Esophagus squamous epithelium (tissue), 5 donors: ENCODE data around the gene CTTNBP2NL. TPM values are rescaled to one million over a fixed set of nuclear protein-coding genes. Genes with fewer than 3 reads are reported as not detected.
"Not testable (repeated sequence)": the region's sequence is repeated elsewhere in the genome, so short reads cannot be mapped to it uniquely, and the experiment has no call there.

Experiments used
- DNase-seq: peaks from one replicate; lab custom pipeline; 2025; lab: John Stamatoyannopoulos, UW
- H3K27ac ChIP-seq, 4 donors: fragments of 200-600 bp; sonication (generic); one replicate each; pipeline ENCODE4 v1.5.1; 2016 to 2019; ENCODE audit warnings: mild to moderate bottlenecking in 1 of 4
- H3K27me3 ChIP-seq, 4 donors: fragments of 200-600 bp; sonication (generic); 1 replicate in 3 of 4; 2 replicates in 1 of 4; pipeline versions ENCODE4 v1.5.1 to v1.6.0; 2017 to 2021; ENCODE audit warnings: antibody characterized with exemption in 1 of 4
- H3K36me3 ChIP-seq, 3 donors: fragments of 200-600 bp; sonication (generic); one replicate each; pipeline ENCODE4 v1.5.1; 2016 to 2019
- H3K4me1 ChIP-seq, 3 donors: fragments of 200-600 bp; sonication (generic); one replicate each; pipeline ENCODE4 v1.5.1; 2017 to 2019
- H3K4me3 ChIP-seq, 4 donors: fragments of 200-600 bp; sonication (generic); 1 replicate in 3 of 4; 2 replicates in 1 of 4; pipeline ENCODE4 v1.5.1; 2016 to 2019; ENCODE audit warnings: mild to moderate bottlenecking in 2 of 4, moderate library complexity in 1 of 4
- H3K9me3 ChIP-seq, 3 donors: fragments of 200-600 bp; sonication (generic); one replicate each; pipeline ENCODE4 v1.5.1; 2016 to 2019
- POLR2A ChIP-seq, 4 donors: fragments of 450-650 bp; IDR thresholded peaks; one replicate each; pipeline ENCODE4 v1.6.1; 2017; ENCODE audit warnings: antibody characterized with exemption in 4 of 4, mild to moderate bottlenecking in 4 of 4, moderate library complexity in 3 of 4
- WGBS, 2 donors: methylation state at CpG; one replicate each; pipeline ENCODE4 v1.1.5; 2018; 5-methylcytosine and 5-hydroxymethylcytosine counted together
- intact Hi-C: fragments of 100-400 bp; cut with DNase I; formaldehyde crosslinking; loops from one replicate; pipeline ENCODE4 v1.15.0; 2022
- total RNA-seq, 4 donors: library from RNA; depleted of rRNA; stranded (reverse); fragments of >200 nt; gene quantifications; one replicate each; pipeline ENCODE4 v1.1.0, GENCODE V29; 2016
- TF ChIP-seq, protein P1 (sequence below), 6 experiments: fragments of 450-650 bp in 4 of 6; fragments of 200-600 bp in 2 of 6; sonication (generic) in 2 of 6; IDR thresholded peaks; one replicate each; pipeline ENCODE4 v1.5.1; 2016 to 2019; ENCODE audit warnings: antibody characterized with exemption in 6 of 6, mild to moderate bottlenecking in 4 of 6, moderate library complexity in 4 of 6
- donor health status: DM: yes; HTN: yes; CAD: no.

CTTNBP2NL gene
- total RNA-seq, 4 donors from 2014 or later, result 19.6 to 26.3 (median 22.8) TPM

DNA sequence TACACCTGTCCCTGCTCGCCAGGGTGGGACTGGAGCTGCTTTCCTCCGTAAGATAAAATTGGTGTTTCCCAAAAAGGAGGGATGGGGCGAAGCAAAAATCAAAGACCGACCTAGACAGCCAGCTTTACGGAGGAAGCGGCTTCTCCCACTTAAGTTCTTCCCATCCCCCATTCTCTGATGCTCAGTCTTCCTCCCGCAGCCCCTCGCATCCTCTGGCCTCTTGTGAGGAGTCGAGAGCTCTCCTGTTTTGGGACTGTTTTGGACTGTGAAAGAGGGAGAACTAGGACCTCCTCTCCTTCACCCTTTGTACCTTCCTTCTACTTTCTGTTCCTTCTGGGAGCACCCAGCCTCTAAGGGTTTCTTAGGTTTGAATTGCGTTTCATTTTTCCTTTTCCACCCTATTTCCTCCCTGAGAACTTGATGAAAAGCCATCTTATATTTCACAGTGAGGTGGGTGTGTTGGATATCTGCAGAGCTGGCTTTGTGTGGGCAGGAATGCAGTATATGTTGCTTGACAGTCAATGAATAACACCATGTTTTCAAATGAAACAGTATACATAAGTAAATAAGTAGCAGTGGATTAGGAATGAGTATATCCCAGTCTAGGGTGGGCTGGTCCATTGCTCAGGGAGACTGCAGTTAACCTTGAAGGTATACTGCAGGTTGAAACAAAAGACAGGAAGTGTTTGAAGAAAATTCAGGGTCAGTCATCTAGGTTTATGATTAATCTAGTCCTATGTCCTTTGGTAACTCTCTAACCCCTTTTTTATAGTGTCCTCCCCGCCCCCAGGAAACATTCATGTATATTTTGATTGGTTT, 848 bp downstream of the CTTNBP2NL start:
- Histone ChIP-seq H3K27me3 (no peaks in the 10 kb centered on the region), H3K4me1 (peaks cover 27 to 90% (median 34%) of the 10 kb centered on the region in 3 donors), H3K9me3 (no peaks in the 10 kb centered on the region), H3K4me3 (peak overlapping the region; percentile 69 to 91 (median 89)), H3K27ac (peak overlapping the region; percentile 91 to 98 (median 98)), H3K36me3 (no peaks in the 10 kb centered on the region)
- intact Hi-C loops, result loop anchor here (5.0 kb wide), 1 partner anchor 220 kb away; the partner anchor contains the start of genes CAPZA1 and ST7L
- no peak for TF ChIP-seq POLR2A (IDR thresholded peaks at IDR 0.05)
- TF ChIP-seq, protein P1, sequence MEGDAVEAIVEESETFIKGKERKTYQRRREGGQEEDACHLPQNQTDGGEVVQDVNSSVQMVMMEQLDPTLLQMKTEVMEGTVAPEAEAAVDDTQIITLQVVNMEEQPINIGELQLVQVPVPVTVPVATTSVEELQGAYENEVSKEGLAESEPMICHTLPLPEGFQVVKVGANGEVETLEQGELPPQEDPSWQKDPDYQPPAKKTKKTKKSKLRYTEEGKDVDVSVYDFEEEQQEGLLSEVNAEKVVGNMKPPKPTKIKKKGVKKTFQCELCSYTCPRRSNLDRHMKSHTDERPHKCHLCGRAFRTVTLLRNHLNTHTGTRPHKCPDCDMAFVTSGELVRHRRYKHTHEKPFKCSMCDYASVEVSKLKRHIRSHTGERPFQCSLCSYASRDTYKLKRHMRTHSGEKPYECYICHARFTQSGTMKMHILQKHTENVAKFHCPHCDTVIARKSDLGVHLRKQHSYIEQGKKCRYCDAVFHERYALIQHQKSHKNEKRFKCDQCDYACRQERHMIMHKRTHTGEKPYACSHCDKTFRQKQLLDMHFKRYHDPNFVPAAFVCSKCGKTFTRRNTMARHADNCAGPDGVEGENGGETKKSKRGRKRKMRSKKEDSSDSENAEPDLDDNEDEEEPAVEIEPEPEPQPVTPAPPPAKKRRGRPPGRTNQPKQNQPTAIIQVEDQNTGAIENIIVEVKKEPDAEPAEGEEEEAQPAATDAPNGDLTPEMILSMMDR (IDR thresholded peaks at IDR 0.05), result no peak
- WGBS, 2 donors, result 3% methylated on average over 11 of the region's 11 CpGs
- no peak for DNase-seq

DNA sequence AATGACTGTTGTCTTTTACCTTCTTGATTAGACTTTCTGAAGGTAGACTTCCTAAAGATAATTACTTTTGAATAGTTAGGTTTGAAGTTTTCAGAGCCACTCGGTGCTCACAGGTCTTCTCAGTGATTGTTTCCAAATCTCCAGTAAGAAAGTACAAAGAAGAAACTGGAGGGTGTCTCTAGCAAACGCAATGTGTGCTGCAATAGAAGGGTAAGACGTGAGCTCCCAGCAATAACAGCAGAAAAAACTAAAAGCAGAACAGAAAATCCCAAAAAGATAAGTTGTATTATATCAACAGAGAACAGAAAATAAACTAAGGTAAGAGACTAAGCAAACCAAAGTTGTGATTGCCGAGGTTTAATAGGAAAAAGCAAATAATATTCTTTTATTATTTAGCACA, 1.8 kb downstream of the CTTNBP2NL start:
- intact Hi-C loops, result loop anchor here (5.0 kb wide), 1 partner anchor 219 kb away; the partner anchor contains the start of genes CAPZA1 and ST7L
- no peaks in the 10 kb centered on the region for H3K9me3 ChIP-seq
- WGBS, 2 donors, result 45 to 63% methylated on average over 4 of the region's 4 CpGs
- peaks cover 29 to 90% (median 41%) of the 10 kb centered on the region in 3 donors for H3K4me1 ChIP-seq
- no peak for DNase-seq
- H3K4me3 ChIP-seq, result peak overlapping the region; percentile 5 to 91 (median 89)
- peak overlapping the region in 2 of 4 donors; percentile 97 to 98 for H3K27ac ChIP-seq
- TF ChIP-seq POLR2A (IDR thresholded peaks at IDR 0.05), result no peak
- TF ChIP-seq, protein P1 (IDR thresholded peaks at IDR 0.05), result no peak
- no peaks in the 10 kb centered on the region for H3K36me3 ChIP-seq
- H3K27me3 ChIP-seq, result no peaks in the 10 kb centered on the region

DNA sequence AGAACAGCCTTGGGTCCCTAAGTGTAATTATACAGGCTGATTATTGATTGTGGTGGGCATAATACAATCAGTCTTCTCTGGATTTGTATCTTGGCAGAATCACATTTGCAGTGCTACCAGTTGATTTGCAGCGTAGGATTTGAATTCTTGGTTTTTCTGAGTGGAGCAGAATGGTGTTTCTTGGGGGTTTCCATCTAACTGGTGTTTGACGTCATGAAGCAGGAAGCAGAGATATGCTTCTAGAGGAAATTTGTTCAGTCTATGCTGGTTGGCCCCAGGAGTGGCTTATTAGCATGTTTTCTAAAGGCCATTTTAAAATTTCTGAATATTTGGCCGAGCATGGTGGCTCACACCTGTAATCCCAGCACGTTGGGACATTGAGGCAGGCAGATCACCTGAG, 3.4 kb downstream of the CTTNBP2NL start:
- Histone ChIP-seq H3K27me3 (no peaks in the 10 kb centered on the region), H3K36me3 (no peaks in the 10 kb centered on the region), H3K4me1 (peaks cover 20 to 82% (median 41%) of the 10 kb centered on the region in 3 donors), H3K4me3 (no peak overlapping the region), H3K9me3 (no peaks in the 10 kb centered on the region), H3K27ac (no peak overlapping the region)
- 66 to 81% methylated on average over 4 of the region's 4 CpGs for WGBS, 2 donors
- no peak for DNase-seq
- intact Hi-C loops, result loop anchor here (5.0 kb wide), 1 partner anchor 218 kb away; the partner anchor contains the start of genes CAPZA1 and ST7L
- TF ChIP-seq, protein P1 (IDR thresholded peaks at IDR 0.05), result no peak
- TF ChIP-seq POLR2A (IDR thresholded peaks at IDR 0.05), result no peak

DNA sequence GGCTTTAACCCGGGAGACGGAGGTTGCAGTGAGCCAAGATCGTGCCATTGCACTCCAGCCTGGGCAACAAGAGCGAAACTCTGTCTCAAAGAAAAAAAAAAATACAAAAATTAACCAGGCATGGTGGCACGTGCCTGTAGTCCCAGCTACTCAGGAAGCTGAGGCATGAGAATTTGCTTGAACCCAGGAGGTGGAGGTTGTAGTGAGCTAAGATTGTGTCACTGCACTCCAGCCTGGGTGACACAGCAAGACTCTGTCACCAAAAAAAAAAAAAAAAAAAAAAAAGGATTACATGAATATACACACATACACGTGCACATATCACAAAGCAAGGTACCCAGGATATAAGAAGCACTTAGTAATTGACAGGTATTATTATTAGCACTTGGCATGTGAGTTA, 4.7 kb downstream of the CTTNBP2NL start:
- H3K27me3 ChIP-seq, H3K27ac ChIP-seq, intact Hi-C loops: not testable (repeated sequence)

DNA sequence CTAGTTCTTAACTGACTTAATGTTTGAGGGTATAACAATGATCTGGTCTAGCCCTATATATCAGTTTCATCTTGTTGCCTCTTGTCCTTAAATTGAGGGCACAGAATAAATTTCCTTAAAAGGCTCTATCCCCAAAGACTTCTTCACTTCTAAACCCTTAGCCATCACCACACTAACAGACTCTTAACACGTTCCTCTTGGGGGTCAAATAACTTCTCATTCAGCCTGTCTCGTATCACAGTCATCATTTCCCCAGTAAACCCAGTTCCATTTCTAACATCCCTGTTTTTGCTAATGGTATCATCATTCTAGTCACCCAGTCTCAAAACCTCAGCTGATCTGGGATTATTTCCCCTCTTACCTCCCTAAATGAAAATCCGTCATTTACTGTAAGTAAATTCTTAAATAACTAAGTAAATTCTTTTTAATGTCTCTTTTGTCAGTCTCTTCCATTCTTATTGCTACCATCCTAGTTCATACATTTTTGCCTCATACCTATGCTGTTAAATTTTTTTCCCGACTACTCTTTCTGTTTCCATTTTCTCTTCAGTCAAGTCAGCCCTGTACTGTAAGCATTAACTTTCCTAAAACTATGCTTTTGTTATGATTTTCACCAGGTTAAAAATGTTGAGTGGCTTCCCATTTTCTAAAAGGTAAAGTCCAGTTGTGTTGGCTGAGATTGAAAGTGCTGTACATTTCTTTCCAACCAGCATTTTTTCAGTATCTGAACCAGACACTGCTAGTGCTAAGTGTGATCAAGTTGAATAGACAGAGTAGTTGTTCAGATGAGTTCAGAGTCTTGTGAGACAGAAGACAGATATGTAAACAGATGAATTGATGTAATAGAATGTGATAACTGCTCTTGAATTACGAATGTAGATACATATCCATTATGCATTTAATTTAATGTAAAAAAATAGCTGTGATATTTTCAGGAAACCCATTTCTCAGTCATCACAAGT, 6.9 kb downstream of the CTTNBP2NL start:
- H3K27me3 ChIP-seq, result no peaks in the 10 kb centered on the region
- H3K9me3 ChIP-seq, result no peaks in the 10 kb centered on the region
- no peaks in the 10 kb centered on the region for H3K36me3 ChIP-seq
- peaks cover 8 to 83% (median 27%) of the 10 kb centered on the region in 3 donors for H3K4me1 ChIP-seq
- 77 to 87% methylated on average over 5 of the region's 5 CpGs for WGBS, 2 donors
- no peak overlapping the region for H3K27ac ChIP-seq
- H3K4me3 ChIP-seq, result no peak overlapping the region
- TF ChIP-seq, protein P1 (IDR thresholded peaks at IDR 0.05), result no peak
- TF ChIP-seq POLR2A (IDR thresholded peaks at IDR 0.05), result no peak
- no peak for DNase-seq
- intact Hi-C loops, result no loop called here

More for the DNA sequence above, 4.7 kb downstream of the CTTNBP2NL start:
- WGBS, 2 donors, result 74 to 82% methylated on average over 6 of the region's 6 CpGs
- not testable (repeated sequence) for DNase-seq, H3K9me3 ChIP-seq, H3K4me3 ChIP-seq, H3K36me3 ChIP-seq
- H3K4me1 ChIP-seq, result peaks cover 9 to 81% (median 32%) of the 10 kb centered on the region in 3 donors
